AG04450 (cell line): ENCODE results near the gene CYP4F22. TPM values are rescaled to one million over a fixed set of nuclear protein-coding genes. Genes with fewer than 3 reads are reported as not detected.

ENCODE experiments used
- CTCF ChIA-PET: fragments of 300-600, 350-600 bp; formaldehyde crosslinking; extraction: SDS; loops from one replicate; lab custom pipeline; 2022; ENCODE audit warnings: antibody characterized with exemption, inconsistent platforms; lab: Charles Lee
- POLR2A ChIA-PET: fragments of 350-600 bp; formaldehyde crosslinking; extraction: SDS; loops from one replicate; lab custom pipeline; 2021; ENCODE audit warnings: antibody characterized with exemption, inconsistent platforms; lab: Yijun Ruan, JAX
- DNase-seq: peaks from one replicate; pipeline ENCODE4 v3.0.0-alpha.2; 2011; ENCODE audit warnings: low read depth, low spot score
- H3K27ac ChIP-seq: one replicate; pipeline ENCODE4 v1.5.1; 2012; ENCODE audit warnings: low read depth, low read length, control low read depth
- H3K27me3 ChIP-seq: one replicate; pipeline ENCODE4 v1.6.0; 2012; ENCODE audit warnings: low read length; ENCODE audit not compliant: control insufficient read depth, insufficient read depth
- H3K4me3 ChIP-seq: 2 replicates; pipeline ENCODE4 v1.5.1; 2011; ENCODE audit warnings: mild to moderate bottlenecking, low read depth, low read length, control low read depth
- H3K9me3 ChIP-seq: 2 replicates; pipeline ENCODE4 v1.5.1; 2012; ENCODE audit warnings: low read length; ENCODE audit not compliant: control insufficient read depth, insufficient read depth
- CTCF ChIP-seq: IDR thresholded peaks from 2 replicates; pipeline ENCODE4 v1.5.1; 2011; ENCODE audit warnings: low read depth, low read length, control low read depth, inconsistent platforms
- polyA plus RNA-seq: library from polyadenylated mRNA; depleted of rRNA; stranded (reverse); fragments of >200 nt; gene quantifications from 2 replicates; pipeline ENCODE4 v1.2.3, GENCODE V29; 2011

Gene CYP4F22
- polyA plus RNA-seq, 1 experiment: not detected

- ChIA-PET CTCF (no interaction called here), POLR2A (no interaction called here)
- no peak overlapping the region for H3K4me3 ChIP-seq
- no peak for TF ChIP-seq CTCF
- no peaks in the 10 kb centered on the region for H3K27me3 ChIP-seq
- H3K9me3 ChIP-seq: no peaks in the 10 kb centered on the region
- no peak for DNase-seq
- no peak overlapping the region for H3K27ac ChIP-seq
Measured at GRCh38 chr19:15495151-15495550, 13.2 kb upstream of the CYP4F22 start.

GRCh38 chr19:15498156-15498858, 10.0 kb upstream of the CYP4F22 start:
- Histone ChIP-seq H3K4me3 (no peak overlapping the region), H3K27ac (no peak overlapping the region), H3K9me3 (no peaks in the 10 kb centered on the region), H3K27me3 (no peaks in the 10 kb centered on the region)
- TF ChIP-seq CTCF: no peak
- DNase-seq: no peak
- CTCF ChIA-PET: no interaction called here
- POLR2A ChIA-PET: no interaction called here

- no peak overlapping the region for H3K27ac ChIP-seq
- ChIA-PET CTCF (no interaction called here), POLR2A (no interaction called here)
- no peak for DNase-seq
- H3K4me3 ChIP-seq: no peak overlapping the region
- no peak for TF ChIP-seq CTCF
- no peaks in the 10 kb centered on the region for H3K27me3 ChIP-seq
- H3K9me3 ChIP-seq: no peaks in the 10 kb centered on the region
Measured at GRCh38 chr19:15498910-15499309, 9.4 kb upstream of the CYP4F22 start.

GRCh38 chr19:15501596-15501995, 6.7 kb upstream of the CYP4F22 start:
- H3K9me3 ChIP-seq: no peaks in the 10 kb centered on the region
- no peak overlapping the region for H3K27ac ChIP-seq
- POLR2A ChIA-PET: no interaction called here
- no peak overlapping the region for H3K4me3 ChIP-seq
- H3K27me3 ChIP-seq: peaks cover 4% of the 10 kb centered on the region
- no peak for TF ChIP-seq CTCF
- DNase-seq: no peak
- CTCF ChIA-PET: no interaction called here

GRCh38 chr19:15502264-15502663, 6.1 kb upstream of the CYP4F22 start:
- H3K27me3 ChIP-seq: peaks cover 7% of the 10 kb centered on the region
- POLR2A ChIA-PET: no interaction called here
- DNase-seq: no peak
- H3K4me3 ChIP-seq: no peak overlapping the region
- TF ChIP-seq CTCF: no peak
- no peaks in the 10 kb centered on the region for H3K9me3 ChIP-seq
- CTCF ChIA-PET: no interaction called here
- H3K27ac ChIP-seq: no peak overlapping the region
